ENCODE data around the gene CPED1.
"Not testable (repeated sequence)": the region's sequence is repeated elsewhere in the genome, so short reads cannot be mapped to it uniquely, and the experiment has no call there.

The CPED1 gene

GRCh38 chr7:121102619-121103018 lies 114.1 kb downstream of the CPED1 start:
- DNase-seq, result no peak

GRCh38 chr7:121103086-121103485 lies 114.6 kb downstream of the CPED1 start:
- DNase-seq, result no peak

GRCh38 chr7:121103579-121103978 lies 115.1 kb downstream of the CPED1 start:
- no peak for DNase-seq

GRCh38 chr7:121105262-121105661 lies 116.8 kb downstream of the CPED1 start:
- DNase-seq, result no peak

- peak; percentile 80 for DNase-seq
Measured at GRCh38 chr7:121107923-121108498, 119.5 kb downstream of the CPED1 start.

GRCh38 chr7:121109145-121109544 lies 120.6 kb downstream of the CPED1 start:
- DNase-seq, result peak; percentile 18

- DNase-seq, result peak; percentile 68
Measured at GRCh38 chr7:121113288-121113687, 124.8 kb downstream of the CPED1 start.

GRCh38 chr7:121116396-121116795 lies 127.9 kb downstream of the CPED1 start:
- peak; percentile 64 for DNase-seq

GRCh38 chr7:121119047-121119446 lies 130.5 kb downstream of the CPED1 start:
- no peak for DNase-seq

- no peak for DNase-seq
Measured at GRCh38 chr7:121123032-121123431, 134.5 kb downstream of the CPED1 start.

- not testable (repeated sequence) for DNase-seq
Measured at GRCh38 chr7:121125454-121125853, 136.9 kb downstream of the CPED1 start.

GRCh38 chr7:121126201-121126600 lies 137.7 kb downstream of the CPED1 start:
- DNase-seq, result no peak

- peak; percentile 50 for DNase-seq
Measured at GRCh38 chr7:121126801-121127534, 138.5 kb downstream of the CPED1 start.

- no peak for DNase-seq
Measured at GRCh38 chr7:121132940-121133339, 144.4 kb downstream of the CPED1 start.

GRCh38 chr7:121133444-121133843 lies 144.9 kb downstream of the CPED1 start:
- DNase-seq, result no peak

- DNase-seq, result no peak
Measured at GRCh38 chr7:121137580-121137979, 149.1 kb downstream of the CPED1 start.

GRCh38 chr7:121138262-121138933 lies 149.9 kb downstream of the CPED1 start:
- peak; percentile 74 for DNase-seq

GRCh38 chr7:121139427-121139826 lies 150.9 kb downstream of the CPED1 start:
- no peak for DNase-seq

- DNase-seq, result peak; percentile 36
Measured at GRCh38 chr7:121140790-121141189, 152.3 kb downstream of the CPED1 start.

GRCh38 chr7:121151774-121152221 lies 163.3 kb downstream of the CPED1 start:
- DNase-seq, result peak; percentile 13

- no peak for DNase-seq
Measured at GRCh38 chr7:121153411-121153810, 164.9 kb downstream of the CPED1 start.

- DNase-seq, result peak; percentile 38
Measured at GRCh38 chr7:121153995-121154394, 165.5 kb downstream of the CPED1 start.

GRCh38 chr7:121156825-121157224 lies 168.3 kb downstream of the CPED1 start:
- no peak for DNase-seq

GRCh38 chr7:121157341-121157751 lies 168.8 kb downstream of the CPED1 start:
- DNase-seq, result no peak
